Measurements from ENCODE around the gene YWHAQ. TPM values are rescaled to one million over a fixed set of nuclear protein-coding genes. Genes with fewer than 3 reads are reported as not detected.
"Not testable (repeated sequence)": the region's sequence is repeated elsewhere in the genome, so short reads cannot be mapped to it uniquely, and the experiment has no call there.

Gene YWHAQ
- total RNA-seq, 2 experiments from 2014 or later = 300 to 316 TPM

GRCh38 chr2:9593925-9594324 is 36.9 kb downstream of the YWHAQ start:
- peaks cover 55% of the 10 kb centered on the region for H3K36me3 Mint-ChIP-seq
- CTCF ChIA-PET = interaction anchor here (1.7 to 1.9 kb wide), 2 partner anchors 13 to 38 kb away, joined by 5 to 10 read pairs; partner anchors contain the start of gene ADAM17
- no peak overlapping the region for H3K4me3 Mint-ChIP-seq
- ATAC-seq = peak; percentile 9
- H3K27me3 Mint-ChIP-seq = no peaks in the 10 kb centered on the region
- peaks cover 61% of the 10 kb centered on the region for H3K4me1 Mint-ChIP-seq
- no peaks in the 10 kb centered on the region for H3K9me3 Mint-ChIP-seq (ENCODE audit: low read depth)
- H3K27ac Mint-ChIP-seq = peak overlapping the region; percentile 72
- no peak for DNase-seq

DNA sequence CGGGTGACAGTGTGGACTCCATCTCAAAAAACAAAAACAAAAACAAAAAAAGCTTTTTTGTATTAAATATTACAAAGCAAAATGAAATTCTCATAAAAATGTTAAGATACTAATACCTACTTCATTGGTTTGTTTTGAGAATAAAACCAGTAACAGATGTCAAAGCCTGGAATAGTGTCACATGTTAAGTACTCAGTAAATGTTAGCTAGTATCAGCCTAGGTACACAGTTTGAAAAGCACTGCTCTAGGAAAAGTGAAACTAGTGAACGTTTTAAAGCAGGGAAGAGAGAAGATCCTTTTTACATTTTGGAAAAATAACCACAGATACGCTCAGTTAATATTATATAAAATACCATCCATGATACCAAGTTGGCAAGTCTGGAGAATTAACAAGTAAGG is 38.1 kb downstream of the YWHAQ start:
- Mint-ChIP-seq H3K4me1 (peaks cover 54% of the 10 kb centered on the region), H3K4me3 (no peak overlapping the region), H3K27ac (peak overlapping the region; percentile 15), H3K36me3 (peaks cover 52% of the 10 kb centered on the region), H3K27me3 (no peaks in the 10 kb centered on the region), H3K9me3 (ENCODE audit: low read depth) (no peaks in the 10 kb centered on the region)
- ATAC-seq (no peak), DNase-seq (no peak)
- CTCF ChIA-PET = no interaction called here

- peaks cover 37% of the 10 kb centered on the region for H3K4me1 Mint-ChIP-seq
- no peak overlapping the region for H3K27ac Mint-ChIP-seq
- H3K4me3 Mint-ChIP-seq = no peak overlapping the region
Observed at GRCh38 chr2:9590641-9591040, 40.2 kb downstream of the YWHAQ start.

GRCh38 chr2:9586465-9586864 is 44.3 kb downstream of the YWHAQ start:
- ATAC-seq (no peak), DNase-seq (no peak)
- Mint-ChIP-seq H3K4me3 (no peak overlapping the region), H3K36me3 (peaks cover 59% of the 10 kb centered on the region), H3K27me3 (no peaks in the 10 kb centered on the region), H3K27ac (no peak overlapping the region), H3K4me1 (peaks cover 11% of the 10 kb centered on the region), H3K9me3 (ENCODE audit: low read depth) (no peaks in the 10 kb centered on the region)
- CTCF ChIA-PET = interaction anchor here (1.6 kb wide), 1 partner anchor 10 kb away, joined by 5 read pairs; no protein-coding TSS in a partner anchor

More at GRCh38 chr2:9590641-9591040, 40.2 kb downstream of the YWHAQ start:
- ATAC-seq = no peak
- H3K36me3 Mint-ChIP-seq = peaks cover 62% of the 10 kb centered on the region
- no peak for DNase-seq
- no peaks in the 10 kb centered on the region for H3K9me3 Mint-ChIP-seq (ENCODE audit: low read depth)
- CTCF ChIA-PET = no interaction called here
- H3K27me3 Mint-ChIP-seq = no peaks in the 10 kb centered on the region

- Mint-ChIP-seq H3K27ac (no peak overlapping the region), H3K4me3 (no peak overlapping the region), H3K36me3 (peaks cover 55% of the 10 kb centered on the region), H3K9me3 (ENCODE audit: low read depth) (no peaks in the 10 kb centered on the region), H3K27me3 (no peaks in the 10 kb centered on the region), H3K4me1 (peaks cover 2% of the 10 kb centered on the region)
- no peak for DNase-seq
- ATAC-seq = no peak
- CTCF ChIA-PET = no interaction called here
Observed at GRCh38 chr2:9585486-9585885, 45.3 kb downstream of the YWHAQ start.

DNA sequence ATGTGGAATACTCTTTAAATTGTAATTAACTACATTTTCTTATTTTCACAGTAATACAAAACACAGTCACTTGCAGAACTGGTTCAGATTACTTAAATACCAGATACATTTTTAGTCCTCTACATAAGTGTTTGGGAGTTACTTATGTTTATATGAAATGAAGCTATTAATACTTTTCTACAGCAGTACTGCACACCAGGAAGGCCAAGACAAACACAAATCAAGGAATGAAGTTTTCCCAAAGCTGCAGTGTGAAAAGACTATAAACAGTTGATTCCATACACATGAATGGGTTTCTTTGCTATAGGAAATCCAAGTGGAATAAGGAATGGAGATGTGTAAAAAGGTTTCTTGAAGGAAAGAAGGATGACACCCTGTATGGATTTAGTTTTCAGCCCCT is 45.9 kb downstream of the YWHAQ start:
- DNase-seq; H3K4me1 Mint-ChIP-seq; H3K27ac Mint-ChIP-seq; CTCF ChIA-PET; ATAC-seq; H3K27me3 Mint-ChIP-seq; H3K9me3 Mint-ChIP-seq (ENCODE audit: low read depth); H3K4me3 Mint-ChIP-seq: not testable (repeated sequence)
- peaks cover 51% of the 10 kb centered on the region for H3K36me3 Mint-ChIP-seq

GRCh38 chr2:9582624-9583023 is 48.2 kb downstream of the YWHAQ start:
- no peak overlapping the region for H3K27ac Mint-ChIP-seq
- H3K36me3 Mint-ChIP-seq = peaks cover 37% of the 10 kb centered on the region
- CTCF ChIA-PET = interaction anchor here (0.9 to 1.0 kb wide), 2 partner anchors 47 to 51 kb away, joined by 3 to 6 read pairs; no protein-coding TSS in a partner anchor
- H3K4me3 Mint-ChIP-seq = no peak overlapping the region
- no peaks in the 10 kb centered on the region for H3K9me3 Mint-ChIP-seq (ENCODE audit: low read depth)
- DNase-seq (no peak), ATAC-seq (no peak)
- no peaks in the 10 kb centered on the region for H3K27me3 Mint-ChIP-seq
- no peaks in the 10 kb centered on the region for H3K4me1 Mint-ChIP-seq

- CTCF ChIA-PET = interaction anchor here (1.1 kb wide), 1 partner anchor 8 kb away, joined by 4 read pairs; no protein-coding TSS in a partner anchor
- peaks cover 9% of the 10 kb centered on the region for H3K4me1 Mint-ChIP-seq
- H3K9me3 Mint-ChIP-seq (ENCODE audit: low read depth) = no peaks in the 10 kb centered on the region
- DNase-seq = no peak
- H3K36me3 Mint-ChIP-seq = peaks cover 11% of the 10 kb centered on the region
- no peak overlapping the region for H3K27ac Mint-ChIP-seq
- H3K4me3 Mint-ChIP-seq = no peak overlapping the region
- ATAC-seq = no peak
- H3K27me3 Mint-ChIP-seq = no peaks in the 10 kb centered on the region
Observed at GRCh38 chr2:9578467-9579235, 52.1 kb downstream of the YWHAQ start.

DNA sequence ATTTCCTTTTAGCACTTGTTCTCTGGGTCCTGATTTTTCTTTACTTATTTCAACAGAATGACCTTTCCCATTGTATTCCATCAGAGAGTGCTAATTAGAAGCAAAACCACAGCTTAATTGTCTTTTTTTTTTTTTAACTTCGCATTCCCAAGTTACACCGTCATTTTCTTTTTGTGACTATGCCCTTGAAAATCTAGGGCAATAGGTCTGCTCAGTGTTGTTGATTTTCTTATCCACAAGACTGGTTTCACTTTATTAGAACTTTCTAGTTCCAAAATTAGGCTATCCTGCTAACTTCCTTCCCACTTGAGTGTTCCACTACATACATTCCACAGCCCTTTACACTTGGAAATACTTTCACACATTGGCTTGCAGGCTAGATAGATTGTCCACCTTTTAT is 56.5 kb downstream of the YWHAQ start:
- ATAC-seq = no peak
- no peaks in the 10 kb centered on the region for H3K27me3 Mint-ChIP-seq
- DNase-seq = no peak
- peaks cover 2% of the 10 kb centered on the region for H3K36me3 Mint-ChIP-seq
- peaks cover 20% of the 10 kb centered on the region for H3K4me1 Mint-ChIP-seq
- no peak overlapping the region for H3K27ac Mint-ChIP-seq
- H3K9me3 Mint-ChIP-seq (ENCODE audit: low read depth) = no peaks in the 10 kb centered on the region
- no peak overlapping the region for H3K4me3 Mint-ChIP-seq
- CTCF ChIA-PET = interaction anchor here (0.6 to 1.9 kb wide), 5 partner anchors 14 to 108 kb away, joined by 3 to 5 read pairs (median 3); partner anchors contain the start of gene ADAM17

DNA sequence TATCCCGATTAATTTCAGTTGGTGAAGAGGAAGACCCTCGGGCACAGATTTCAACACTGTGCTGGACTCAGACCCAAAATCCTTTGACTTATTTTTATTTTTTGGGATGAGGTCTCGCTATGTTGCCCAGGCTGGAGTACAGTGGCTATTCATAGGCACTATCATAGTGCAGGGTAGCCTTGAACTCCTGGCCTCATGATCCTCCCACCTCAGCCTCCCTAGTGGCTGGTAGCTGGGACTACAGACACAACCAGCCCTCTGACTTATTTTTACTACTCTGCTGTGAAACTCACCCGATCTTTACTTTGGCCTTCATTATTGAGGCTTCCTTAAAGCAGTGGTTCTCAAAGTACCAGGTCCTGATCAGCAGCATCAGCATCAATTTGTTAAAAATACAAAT is 57.0 kb downstream of the YWHAQ start:
- Mint-ChIP-seq H3K4me1 (peaks cover 20% of the 10 kb centered on the region), H3K9me3 (ENCODE audit: low read depth) (no peaks in the 10 kb centered on the region), H3K4me3 (no peak overlapping the region), H3K27ac (no peak overlapping the region), H3K27me3 (no peaks in the 10 kb centered on the region), H3K36me3 (peaks cover 2% of the 10 kb centered on the region)
- no peak for DNase-seq
- CTCF ChIA-PET = interaction anchor here (1.2 to 1.9 kb wide), 4 partner anchors 14 to 108 kb away, joined by 3 to 5 read pairs (median 4); partner anchors contain the start of gene ADAM17
- ATAC-seq = no peak

DNA sequence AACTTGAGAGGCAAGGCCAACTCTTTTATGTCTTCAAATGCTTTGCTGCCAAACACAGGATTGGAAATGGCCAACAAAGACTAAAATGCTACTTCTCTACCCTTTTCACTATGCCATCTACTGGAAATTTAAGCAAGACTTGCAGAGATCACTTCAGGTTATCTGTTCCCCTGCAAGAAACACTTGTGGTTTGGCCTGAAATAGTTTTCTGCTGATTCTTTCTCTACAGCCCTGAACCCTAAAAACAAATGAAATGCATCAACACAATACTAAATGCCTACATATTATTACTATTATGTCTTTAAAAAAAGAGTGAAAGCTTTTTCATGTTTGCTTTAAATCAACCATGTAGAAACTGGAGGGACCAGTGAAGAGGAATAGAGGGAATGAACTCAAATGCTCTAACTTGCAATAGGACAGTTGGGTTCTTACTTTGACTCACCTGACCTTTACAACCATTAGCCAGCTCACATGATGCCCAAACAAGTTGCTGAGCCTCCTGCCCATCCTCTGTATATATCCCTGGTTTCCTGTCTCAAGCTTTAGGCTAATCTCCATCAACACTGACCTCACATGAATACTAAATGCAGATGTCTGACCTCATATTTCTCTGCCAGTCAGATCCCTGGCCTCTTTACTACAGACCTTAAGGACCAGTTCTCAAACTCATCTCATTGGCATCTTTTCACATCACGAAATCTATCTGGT is 57.6 kb downstream of the YWHAQ start:
- ATAC-seq = no peak
- H3K9me3 Mint-ChIP-seq (ENCODE audit: low read depth) = no peaks in the 10 kb centered on the region
- peaks cover 2% of the 10 kb centered on the region for H3K36me3 Mint-ChIP-seq
- H3K27me3 Mint-ChIP-seq = no peaks in the 10 kb centered on the region
- CTCF ChIA-PET = interaction anchor here (1.2 to 1.7 kb wide), 2 partner anchors 15 to 35 kb away, joined by 3 to 5 read pairs; no protein-coding TSS in a partner anchor
- H3K27ac Mint-ChIP-seq = no peak overlapping the region
- H3K4me3 Mint-ChIP-seq = no peak overlapping the region
- peaks cover 20% of the 10 kb centered on the region for H3K4me1 Mint-ChIP-seq
- DNase-seq = no peak

DNA sequence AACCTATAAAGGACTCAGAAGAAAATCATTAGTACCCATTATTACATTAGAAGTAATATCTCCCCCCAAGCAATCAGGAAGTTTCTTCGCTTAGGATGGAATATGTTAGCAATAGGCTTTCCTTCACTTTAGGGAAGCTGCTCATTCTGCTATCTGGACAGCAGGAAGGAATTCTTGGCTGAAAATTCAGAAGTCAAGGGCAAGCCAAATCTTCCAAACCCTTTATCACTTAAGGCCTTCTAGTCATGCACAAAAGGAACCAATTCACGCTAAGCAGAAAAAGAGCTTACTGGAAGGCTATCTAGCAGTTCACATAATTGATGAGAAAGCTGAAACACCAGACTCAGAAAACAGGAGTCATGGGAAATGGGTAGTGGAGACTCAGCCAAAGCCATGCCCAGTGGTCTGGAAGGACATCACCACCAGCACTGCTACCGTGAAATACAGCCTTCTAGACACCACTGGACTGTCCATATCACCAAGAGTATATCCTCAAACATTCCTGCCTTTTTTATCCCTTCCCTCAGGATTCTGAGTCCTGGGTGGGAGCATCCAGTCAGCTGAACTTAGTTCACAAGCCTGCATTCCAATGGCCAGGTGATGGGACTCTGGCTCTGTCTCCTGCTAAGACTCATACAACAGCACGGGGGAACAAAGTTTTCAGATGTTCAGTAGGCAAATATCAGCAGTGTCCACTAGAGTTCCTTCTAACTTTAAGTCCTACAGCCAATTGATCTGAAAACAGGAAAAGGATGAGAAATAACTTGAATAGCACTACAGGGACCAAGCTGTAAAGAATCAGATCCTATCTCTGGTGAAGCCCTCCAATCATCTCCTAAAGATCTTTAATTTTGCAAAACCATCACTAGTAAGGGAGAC is 60.4 kb downstream of the YWHAQ start:
- Mint-ChIP-seq H3K4me3 (no peak overlapping the region), H3K9me3 (ENCODE audit: low read depth) (no peaks in the 10 kb centered on the region), H3K27ac (no peak overlapping the region), H3K36me3 (no peaks in the 10 kb centered on the region), H3K4me1 (peaks cover 22% of the 10 kb centered on the region), H3K27me3 (no peaks in the 10 kb centered on the region)
- DNase-seq (no peak), ATAC-seq (peak; percentile 23)
- CTCF ChIA-PET = interaction anchor here (1.1 to 1.7 kb wide), 5 partner anchors 9 to 200 kb away, joined by 3 to 5 read pairs (median 4); partner anchors contain the start of gene ADAM17

Data from activated CD8-positive, alpha-beta memory T cell treated with anti-CD3 and anti-CD28 coated beads, Interleukin-2, amount 10 ng/mL, durations not matched to agents 7 days and 5 days (primary cell).